GM23338 (cell line): ENCODE measurements around the gene C3orf22. TPM values are rescaled to one million over a fixed set of nuclear protein-coding genes. Genes with fewer than 3 reads are reported as not detected.

Experiments used
- ATAC-seq: fragments of 200-7000 bp; cut with Tn5 transposase; 3 replicates; pipeline ENCODE4 v1.9.1; 2020
- DNase-seq: peaks from one replicate; pipeline ENCODE4 v3.0.0-alpha.2; 2015; ENCODE audit warnings: low spot score
- H2AFZ ChIP-seq: fragments of 200-600 bp; sonication (generic); 2 replicates; pipeline ENCODE4 v1.8.0; 2016; ENCODE audit warnings: antibody characterized with exemption, mild to moderate bottlenecking, moderate library complexity
- H3F3A ChIP-seq: fragments of 200-600 bp; sonication (generic); replicated peaks from 2 replicates; pipeline ENCODE4 v1.8.0; 2017; ENCODE audit warnings: antibody characterized with exemption, mixed run types, low read depth
- H3K27ac ChIP-seq: fragments of 200-600 bp; sonication (generic); 2 replicates; pipeline ENCODE4 v1.6.1; 2016; ENCODE audit warnings: low read depth
- H3K27me3 ChIP-seq: fragments of 200-600 bp; sonication (generic); 2 replicates; pipeline ENCODE4 v1.8.0; 2016; ENCODE audit warnings: mild to moderate bottlenecking, mixed run types, moderate library complexity; ENCODE audit not compliant: insufficient read depth
- H3K36me3 ChIP-seq: fragments of 200-600 bp; sonication (generic); 2 replicates; pipeline ENCODE4 v1.8.0; 2016; ENCODE audit warnings: mild to moderate bottlenecking; ENCODE audit not compliant: insufficient read depth
- H3K4me1 ChIP-seq: fragments of 200-600 bp; sonication (generic); 2 replicates; pipeline ENCODE4 v1.8.0; 2016; ENCODE audit warnings: mild to moderate bottlenecking, moderate library complexity; ENCODE audit not compliant: insufficient read depth
- H3K4me2 ChIP-seq: fragments of 200-600 bp; sonication (generic); 2 replicates; pipeline ENCODE4 v1.7.1; 2017; ENCODE audit warnings: mixed run types
- H3K4me3 ChIP-seq: fragments of 200-600 bp; sonication (generic); 2 replicates; pipeline ENCODE4 v1.6.1; 2016; ENCODE audit warnings: mixed run types
- H3K79me2 ChIP-seq: fragments of 200-600 bp; sonication (generic); replicated peaks from 2 replicates; pipeline ENCODE4 v1.8.0; 2017; ENCODE audit warnings: mild to moderate bottlenecking; ENCODE audit not compliant: insufficient read depth
- H3K9me2 ChIP-seq: fragments of 200-600 bp; sonication (generic); 2 replicates; pipeline ENCODE4 v1.8.0; 2017; ENCODE audit not compliant: insufficient read depth
- H4K20me1 ChIP-seq: fragments of 200-600 bp; sonication (generic); replicated peaks from 2 replicates; pipeline ENCODE4 v1.8.0; 2017; ENCODE audit warnings: mild to moderate bottlenecking; ENCODE audit not compliant: insufficient read depth
- H3K27ac Mint-ChIP-seq: 2 replicates; pipeline ENCODE4 v1.8.0; 2020; ENCODE audit warnings: inconsistent platforms, mild to moderate bottlenecking, moderate library complexity, mixed read lengths
- H3K27me3 Mint-ChIP-seq: 3 replicates; pipeline ENCODE4 v1.8.0; 2022; ENCODE audit warnings: low read depth, mild to moderate bottlenecking, moderate library complexity, mixed read lengths, inconsistent platforms; ENCODE audit not compliant: insufficient read depth, poor library complexity
- H3K36me3 Mint-ChIP-seq: 3 replicates; pipeline ENCODE4 v1.8.0; 2021; ENCODE audit warnings: low read depth, mild to moderate bottlenecking, inconsistent platforms, moderate library complexity, mixed read lengths
- H3K4me1 Mint-ChIP-seq: 3 replicates; pipeline ENCODE4 v1.8.0; 2020; ENCODE audit warnings: mild to moderate bottlenecking, inconsistent platforms, mixed read lengths
- H3K4me3 Mint-ChIP-seq: 3 replicates; pipeline ENCODE4 v1.8.0; 2021; ENCODE audit warnings: moderate library complexity, mild to moderate bottlenecking, inconsistent platforms, mixed read lengths
- H3K9me3 Mint-ChIP-seq: 3 replicates; pipeline ENCODE4 v1.8.0; 2020; ENCODE audit warnings: moderate library complexity, mild to moderate bottlenecking, inconsistent platforms, mixed read lengths
- CREB1 ChIP-seq: fragments of 250-450 bp; sonication (Bioruptor Pico); IDR thresholded peaks from 2 replicates; pipeline ENCODE4 v1.5.0; 2020; ENCODE audit warnings: low read depth, mild to moderate bottlenecking, moderate library complexity
- EZH2 ChIP-seq: fragments of 200-600 bp; sonication (generic); IDR thresholded peaks from one replicate; pipeline ENCODE4 v1.8.0; 2017; ENCODE audit warnings: antibody characterized with exemption, mild to moderate bottlenecking, low read depth; ENCODE audit not compliant: unreplicated experiment
- EZH2phosphoT487 ChIP-seq: fragments of 200-600 bp; sonication (generic); IDR thresholded peaks from one replicate; pipeline ENCODE4 v1.8.1; 2018; ENCODE audit warnings: antibody characterized with exemption; ENCODE audit not compliant: unreplicated experiment
- JUNB ChIP-seq: IDR thresholded peaks from one replicate; pipeline ENCODE4 v1.6.1; 2016; ENCODE audit warnings: antibody characterized with exemption; ENCODE audit not compliant: unreplicated experiment
- NANOG ChIP-seq: IDR thresholded peaks from 2 replicates; pipeline ENCODE4 v1.6.1; 2016; ENCODE audit warnings: antibody characterized with exemption, borderline replicate concordance
- POLR2AphosphoS5 ChIP-seq: IDR thresholded peaks from 2 replicates; pipeline ENCODE4 v1.6.1; 2016; ENCODE audit warnings: antibody characterized with exemption, low read depth
- REST ChIP-seq: IDR thresholded peaks from one replicate; pipeline ENCODE4 v1.6.1; 2018; ENCODE audit warnings: antibody characterized with exemption; ENCODE audit not compliant: unreplicated experiment
- STAT1 ChIP-seq: IDR thresholded peaks from one replicate; pipeline ENCODE4 v1.6.1; 2016; ENCODE audit warnings: antibody characterized with exemption; ENCODE audit not compliant: unreplicated experiment
- ZNF114 ChIP-seq: fragments of 250-450 bp; sonication (Bioruptor Pico); IDR thresholded peaks from 2 replicates; pipeline ENCODE4 v1.5.0; 2020; ENCODE audit warnings: mild to moderate bottlenecking, moderate library complexity
- ZNF331 ChIP-seq: fragments of 250-450 bp; sonication (Bioruptor Pico); IDR thresholded peaks from 2 replicates; pipeline ENCODE4 v1.5.0; 2020; ENCODE audit warnings: low read depth, mild to moderate bottlenecking, moderate library complexity
- polyA plus RNA-seq: library from polyadenylated mRNA; unstranded; fragments of >200 nt; fragmentation: Nextera tagmentation; extraction: Ambion mirVana; gene quantifications from 2 replicates; pipeline ENCODE4 v1.2.1, GENCODE V29; 2016
- total RNA-seq: library from RNA; depleted of rRNA; stranded (reverse); fragments of >200 nt; shearing (Covaris generic); gene quantifications from 2 replicates; pipeline ENCODE4 v1.2.3, GENCODE V29; 2014
- TF ChIP-seq, protein P1 (sequence below), 2 experiments: fragments of 200-600 bp in 1 of 2; sonication (generic) in 1 of 2; conservative IDR thresholded peaks; 2 replicates each; pipeline versions ENCODE4 v1.5.1 to v1.6.1; 2016 to 2017; ENCODE audit warnings: antibody characterized with exemption in 2 of 2, low read depth in 2 of 2, mild to moderate bottlenecking in 2 of 2, moderate library complexity in 1 of 2
- TF ChIP-seq, protein P2 (sequence below): IDR thresholded peaks from 2 replicates; pipeline ENCODE4 v1.6.1; 2016; ENCODE audit warnings: antibody characterized with exemption

The C3orf22 gene
- total and polyA plus RNA-seq, 2 experiments from 2014 or later = not detected

GRCh38 chr3:126501736-126502135 lies 57.0 kb downstream of the C3orf22 start (continued):
- no peak for TF ChIP-seq REST
- no peak for TF ChIP-seq EZH2
- TF ChIP-seq, protein P1, sequence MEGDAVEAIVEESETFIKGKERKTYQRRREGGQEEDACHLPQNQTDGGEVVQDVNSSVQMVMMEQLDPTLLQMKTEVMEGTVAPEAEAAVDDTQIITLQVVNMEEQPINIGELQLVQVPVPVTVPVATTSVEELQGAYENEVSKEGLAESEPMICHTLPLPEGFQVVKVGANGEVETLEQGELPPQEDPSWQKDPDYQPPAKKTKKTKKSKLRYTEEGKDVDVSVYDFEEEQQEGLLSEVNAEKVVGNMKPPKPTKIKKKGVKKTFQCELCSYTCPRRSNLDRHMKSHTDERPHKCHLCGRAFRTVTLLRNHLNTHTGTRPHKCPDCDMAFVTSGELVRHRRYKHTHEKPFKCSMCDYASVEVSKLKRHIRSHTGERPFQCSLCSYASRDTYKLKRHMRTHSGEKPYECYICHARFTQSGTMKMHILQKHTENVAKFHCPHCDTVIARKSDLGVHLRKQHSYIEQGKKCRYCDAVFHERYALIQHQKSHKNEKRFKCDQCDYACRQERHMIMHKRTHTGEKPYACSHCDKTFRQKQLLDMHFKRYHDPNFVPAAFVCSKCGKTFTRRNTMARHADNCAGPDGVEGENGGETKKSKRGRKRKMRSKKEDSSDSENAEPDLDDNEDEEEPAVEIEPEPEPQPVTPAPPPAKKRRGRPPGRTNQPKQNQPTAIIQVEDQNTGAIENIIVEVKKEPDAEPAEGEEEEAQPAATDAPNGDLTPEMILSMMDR (conservative IDR thresholded peaks at IDR 0.05; ENCODE audit: low read depth in 2 of 2) = no peak
- TF ChIP-seq EZH2phosphoT487 = no peak
- no peak for TF ChIP-seq ZNF114
- TF ChIP-seq, protein P2, sequence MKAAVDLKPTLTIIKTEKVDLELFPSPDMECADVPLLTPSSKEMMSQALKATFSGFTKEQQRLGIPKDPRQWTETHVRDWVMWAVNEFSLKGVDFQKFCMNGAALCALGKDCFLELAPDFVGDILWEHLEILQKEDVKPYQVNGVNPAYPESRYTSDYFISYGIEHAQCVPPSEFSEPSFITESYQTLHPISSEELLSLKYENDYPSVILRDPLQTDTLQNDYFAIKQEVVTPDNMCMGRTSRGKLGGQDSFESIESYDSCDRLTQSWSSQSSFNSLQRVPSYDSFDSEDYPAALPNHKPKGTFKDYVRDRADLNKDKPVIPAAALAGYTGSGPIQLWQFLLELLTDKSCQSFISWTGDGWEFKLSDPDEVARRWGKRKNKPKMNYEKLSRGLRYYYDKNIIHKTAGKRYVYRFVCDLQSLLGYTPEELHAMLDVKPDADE = no peak
- TF ChIP-seq JUNB = no peak
- no peak for TF ChIP-seq CREB1 (CRISPR knock-in tag)
- TF ChIP-seq POLR2AphosphoS5 = no peak

DNA sequence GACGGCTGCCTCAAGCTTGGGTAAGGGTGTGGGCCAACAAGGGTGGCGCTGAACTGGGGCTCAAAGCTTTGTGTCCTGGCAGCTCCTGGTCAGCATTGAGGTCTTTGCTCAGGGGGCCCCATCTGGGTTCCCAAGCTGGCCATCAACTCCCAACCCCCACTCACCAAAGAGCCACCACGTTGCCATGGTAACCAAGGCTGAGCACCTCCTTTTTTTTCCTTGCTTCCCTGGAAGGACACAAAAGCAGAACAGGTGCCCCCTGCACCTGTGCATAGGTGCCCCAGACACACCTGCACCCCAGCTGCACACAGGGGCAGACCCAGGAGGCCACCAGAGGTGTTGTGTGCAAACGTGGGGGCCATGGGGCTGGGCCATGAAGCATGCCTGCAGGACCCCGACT lies 57.7 kb downstream of the C3orf22 start:
- H3K9me2 ChIP-seq = 0 out of 2 replicates have a peak, but pooled peaks cover 4% of the 10 kb centered on the region
- H4K20me1 ChIP-seq = no peaks in the 10 kb centered on the region
- H3F3A ChIP-seq = peaks cover 13% of the 10 kb centered on the region
- Mint-ChIP-seq H3K36me3 (no peaks in the 10 kb centered on the region), H3K27me3 (peaks cover 12% of the 10 kb centered on the region), H3K27ac (no peak overlapping the region), H3K4me3 (no peak overlapping the region), H3K9me3 (no peaks in the 10 kb centered on the region), H3K4me1 (peaks cover 17% of the 10 kb centered on the region)
- H3K4me2 ChIP-seq = no peak overlapping the region
- peaks cover 8% of the 10 kb centered on the region; the same call in 1 of the 2 replicates for H3K4me1 ChIP-seq
- no peak overlapping the region for H3K4me3 ChIP-seq
- DNase-seq = no peak
- no peak for ATAC-seq
- no peaks in the 10 kb centered on the region for H3K79me2 ChIP-seq
- no peaks in the 10 kb centered on the region for H3K27me3 ChIP-seq
- no peak overlapping the region for H3K27ac ChIP-seq
- H2AFZ ChIP-seq = no peak overlapping the region
- no peaks in the 10 kb centered on the region for H3K36me3 ChIP-seq
- TF ChIP-seq REST (no peak), EZH2phosphoT487 (no peak), EZH2 (no peak), ZNF114 (no peak), JUNB (no peak), STAT1 (no peak), ZNF331 (CRISPR knock-in tag) (no peak), POLR2AphosphoS5 (no peak), NANOG (no peak)
